GM06990 (cell line): ENCODE results near the gene DDB1.

ENCODE experiments used
- DNase-seq: peaks from one replicate; pipeline ENCODE4 v3.0.0-alpha.2; 2011; ENCODE audit not compliant: insufficient read length; ENCODE audit errors: extremely low read depth
- H3K27me3 ChIP-seq: replicated peaks from 2 replicates; pipeline ENCODE4 v1.6.0; 2011; ENCODE audit warnings: low read length; ENCODE audit not compliant: control insufficient read depth, insufficient read depth
- H3K36me3 ChIP-seq: 2 replicates; pipeline ENCODE4 v1.5.1; 2011; ENCODE audit warnings: low read length; ENCODE audit not compliant: control insufficient read depth, insufficient read depth
- H3K4me3 ChIP-seq: replicated peaks from 2 replicates; pipeline ENCODE4 v1.5.1; 2011; ENCODE audit warnings: low read depth, mild to moderate bottlenecking, control low read depth, low read length
- TF ChIP-seq, protein P1 (sequence below): IDR thresholded peaks from 2 replicates; pipeline ENCODE4 v1.5.1; 2011; ENCODE audit warnings: low read length, control low read depth, mild to moderate bottlenecking, inconsistent platforms; ENCODE audit not compliant: insufficient read depth, poor library complexity, severe bottlenecking

The DDB1 gene

GRCh38 chr11:61315260-61315659, 17.6 kb downstream of the DDB1 start:
- no peak overlapping the region for H3K4me3 ChIP-seq
- H3K27me3 ChIP-seq = no peaks in the 10 kb centered on the region
- TF ChIP-seq, protein P1, sequence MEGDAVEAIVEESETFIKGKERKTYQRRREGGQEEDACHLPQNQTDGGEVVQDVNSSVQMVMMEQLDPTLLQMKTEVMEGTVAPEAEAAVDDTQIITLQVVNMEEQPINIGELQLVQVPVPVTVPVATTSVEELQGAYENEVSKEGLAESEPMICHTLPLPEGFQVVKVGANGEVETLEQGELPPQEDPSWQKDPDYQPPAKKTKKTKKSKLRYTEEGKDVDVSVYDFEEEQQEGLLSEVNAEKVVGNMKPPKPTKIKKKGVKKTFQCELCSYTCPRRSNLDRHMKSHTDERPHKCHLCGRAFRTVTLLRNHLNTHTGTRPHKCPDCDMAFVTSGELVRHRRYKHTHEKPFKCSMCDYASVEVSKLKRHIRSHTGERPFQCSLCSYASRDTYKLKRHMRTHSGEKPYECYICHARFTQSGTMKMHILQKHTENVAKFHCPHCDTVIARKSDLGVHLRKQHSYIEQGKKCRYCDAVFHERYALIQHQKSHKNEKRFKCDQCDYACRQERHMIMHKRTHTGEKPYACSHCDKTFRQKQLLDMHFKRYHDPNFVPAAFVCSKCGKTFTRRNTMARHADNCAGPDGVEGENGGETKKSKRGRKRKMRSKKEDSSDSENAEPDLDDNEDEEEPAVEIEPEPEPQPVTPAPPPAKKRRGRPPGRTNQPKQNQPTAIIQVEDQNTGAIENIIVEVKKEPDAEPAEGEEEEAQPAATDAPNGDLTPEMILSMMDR = no peak
- DNase-seq = no peak
- H3K36me3 ChIP-seq = peaks cover 36% of the 10 kb centered on the region

GRCh38 chr11:61310749-61311148, 22.2 kb downstream of the DDB1 start:
- H3K36me3 ChIP-seq = peaks cover 55% of the 10 kb centered on the region
- TF ChIP-seq, protein P1 = no peak
- H3K4me3 ChIP-seq = no peak overlapping the region
- no peak for DNase-seq
- H3K27me3 ChIP-seq = no peaks in the 10 kb centered on the region

DNA sequence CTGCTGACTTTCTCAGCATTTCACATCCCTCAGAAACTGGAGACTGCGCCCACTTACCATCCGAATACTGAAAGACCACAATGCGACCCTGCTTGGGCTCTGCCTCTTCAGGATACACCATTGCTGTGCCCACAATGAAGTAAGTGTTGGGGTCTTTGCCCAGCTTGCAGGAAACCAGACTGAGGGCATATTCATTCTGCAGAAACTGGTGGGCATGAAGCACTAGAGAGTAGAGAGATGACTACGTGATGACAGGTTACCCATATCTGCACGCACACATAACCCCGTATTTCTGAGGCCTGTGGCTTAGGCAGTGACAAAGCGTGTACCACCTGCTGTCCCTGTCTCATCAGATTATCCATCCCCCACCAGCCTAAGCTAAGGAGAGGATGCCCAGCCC, 23.2 kb downstream of the DDB1 start:
- H3K36me3 ChIP-seq = peaks cover 55% of the 10 kb centered on the region
- H3K4me3 ChIP-seq = no peak overlapping the region
- TF ChIP-seq, protein P1 = no peak
- no peaks in the 10 kb centered on the region for H3K27me3 ChIP-seq
- no peak for DNase-seq

- TF ChIP-seq, protein P1 = no peak
- DNase-seq = no peak
- Histone ChIP-seq H3K4me3 (no peak overlapping the region), H3K27me3 (no peaks in the 10 kb centered on the region), H3K36me3 (peaks cover 54% of the 10 kb centered on the region)
Observed at GRCh38 chr11:61309141-61309540, 23.8 kb downstream of the DDB1 start.

- Histone ChIP-seq H3K36me3 (peaks cover 49% of the 10 kb centered on the region), H3K27me3 (no peaks in the 10 kb centered on the region), H3K4me3 (no peak overlapping the region)
- DNase-seq = no peak
- TF ChIP-seq, protein P1 = no peak
Observed at GRCh38 chr11:61307354-61307753, 25.6 kb downstream of the DDB1 start.

GRCh38 chr11:61306221-61306620, 26.7 kb downstream of the DDB1 start:
- H3K36me3 ChIP-seq = peaks cover 47% of the 10 kb centered on the region
- TF ChIP-seq, protein P1 = no peak
- no peak for DNase-seq

More at GRCh38 chr11:61306221-61306620, 26.7 kb downstream of the DDB1 start:
- no peak overlapping the region for H3K4me3 ChIP-seq
- H3K27me3 ChIP-seq = no peaks in the 10 kb centered on the region
